ENCODE results near the gene STK32C.

DNA sequence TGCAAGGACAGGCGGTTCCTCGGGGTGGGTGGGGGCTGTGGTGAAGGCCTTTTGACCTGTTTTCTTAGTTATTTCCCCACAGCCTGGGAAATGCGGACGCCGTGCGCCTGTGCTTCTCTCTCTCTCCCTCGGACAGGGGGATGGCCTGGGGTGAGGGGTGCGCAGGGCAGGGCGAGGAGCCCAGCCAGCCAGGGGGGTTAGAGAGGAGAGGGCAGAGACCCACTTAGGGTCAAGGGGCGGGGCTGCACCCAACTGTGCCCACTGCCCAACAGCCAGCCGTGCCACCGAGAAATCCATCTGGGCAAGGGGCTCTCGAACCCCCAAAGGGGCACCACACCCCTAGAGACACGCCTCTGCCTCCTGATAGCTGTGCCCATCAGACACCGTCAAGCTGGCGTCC is 67.2 kb downstream of the STK32C start:
- no peak for TF ChIP-seq POLR2AphosphoS5 (IDR thresholded peaks at IDR 0.05; ENCODE audit: low read depth, low read length)
- TF ChIP-seq, protein P1, sequence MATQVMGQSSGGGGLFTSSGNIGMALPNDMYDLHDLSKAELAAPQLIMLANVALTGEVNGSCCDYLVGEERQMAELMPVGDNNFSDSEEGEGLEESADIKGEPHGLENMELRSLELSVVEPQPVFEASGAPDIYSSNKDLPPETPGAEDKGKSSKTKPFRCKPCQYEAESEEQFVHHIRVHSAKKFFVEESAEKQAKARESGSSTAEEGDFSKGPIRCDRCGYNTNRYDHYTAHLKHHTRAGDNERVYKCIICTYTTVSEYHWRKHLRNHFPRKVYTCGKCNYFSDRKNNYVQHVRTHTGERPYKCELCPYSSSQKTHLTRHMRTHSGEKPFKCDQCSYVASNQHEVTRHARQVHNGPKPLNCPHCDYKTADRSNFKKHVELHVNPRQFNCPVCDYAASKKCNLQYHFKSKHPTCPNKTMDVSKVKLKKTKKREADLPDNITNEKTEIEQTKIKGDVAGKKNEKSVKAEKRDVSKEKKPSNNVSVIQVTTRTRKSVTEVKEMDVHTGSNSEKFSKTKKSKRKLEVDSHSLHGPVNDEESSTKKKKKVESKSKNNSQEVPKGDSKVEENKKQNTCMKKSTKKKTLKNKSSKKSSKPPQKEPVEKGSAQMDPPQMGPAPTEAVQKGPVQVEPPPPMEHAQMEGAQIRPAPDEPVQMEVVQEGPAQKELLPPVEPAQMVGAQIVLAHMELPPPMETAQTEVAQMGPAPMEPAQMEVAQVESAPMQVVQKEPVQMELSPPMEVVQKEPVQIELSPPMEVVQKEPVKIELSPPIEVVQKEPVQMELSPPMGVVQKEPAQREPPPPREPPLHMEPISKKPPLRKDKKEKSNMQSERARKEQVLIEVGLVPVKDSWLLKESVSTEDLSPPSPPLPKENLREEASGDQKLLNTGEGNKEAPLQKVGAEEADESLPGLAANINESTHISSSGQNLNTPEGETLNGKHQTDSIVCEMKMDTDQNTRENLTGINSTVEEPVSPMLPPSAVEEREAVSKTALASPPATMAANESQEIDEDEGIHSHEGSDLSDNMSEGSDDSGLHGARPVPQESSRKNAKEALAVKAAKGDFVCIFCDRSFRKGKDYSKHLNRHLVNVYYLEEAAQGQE (IDR thresholded peaks at IDR 0.05; ENCODE audit: insufficient read depth in 1 of 2, low read depth in 2 of 2, low read length in 2 of 2) = no peak
- TF ChIP-seq SIN3A (IDR thresholded peaks at IDR 0.05; ENCODE audit: borderline replicate concordance, insufficient read depth, low read length) = no peak
- no peak for TF ChIP-seq TAF1 (IDR thresholded peaks at IDR 0.05; ENCODE audit: borderline replicate concordance, insufficient read depth, low read length)

Measured in PFSK-1 (cell line).